Right ventricle myocardium inferior (tissue), 1 donor: Measurements from ENCODE around the gene SLC25A26. TPM values are rescaled to one million over a fixed set of nuclear protein-coding genes. Genes with fewer than 3 reads are reported as not detected.
"Not testable (repeated sequence)": the region's sequence is repeated elsewhere in the genome, so short reads cannot be mapped to it uniquely, and the experiment has no call there.

ENCODE experiments used
- ATAC-seq: fragments of 200-7000 bp; cut with Tn5 transposase; one replicate; pipeline ENCODE4 v1.9.1; 2020; ENCODE audit warnings: mild to moderate bottlenecking, moderate library complexity
- DNase-seq: peaks from one replicate; pipeline ENCODE4 v3.0.0; 2021; ENCODE audit errors: missing footprints
- intact Hi-C: fragments of 100-400 bp; cut with DNase I; formaldehyde crosslinking; loops from one replicate; pipeline ENCODE4 v1.11.0; 2022
- total RNA-seq: library from RNA; stranded (reverse); fragmentation: NEBNext Ultra II Directional; extraction: Animal tissue kit (Norgen Biotek cat#: 25700); gene quantifications from one replicate; pipeline ENCODE4 v1.2.1, GENCODE V29; 2021
- donor health status: DM: no; HTN: yes; CAD: no; lungs with severe emphysema.

Gene SLC25A26
- total RNA-seq, 1 donor from 2014 or later: 45.9 TPM

DNA sequence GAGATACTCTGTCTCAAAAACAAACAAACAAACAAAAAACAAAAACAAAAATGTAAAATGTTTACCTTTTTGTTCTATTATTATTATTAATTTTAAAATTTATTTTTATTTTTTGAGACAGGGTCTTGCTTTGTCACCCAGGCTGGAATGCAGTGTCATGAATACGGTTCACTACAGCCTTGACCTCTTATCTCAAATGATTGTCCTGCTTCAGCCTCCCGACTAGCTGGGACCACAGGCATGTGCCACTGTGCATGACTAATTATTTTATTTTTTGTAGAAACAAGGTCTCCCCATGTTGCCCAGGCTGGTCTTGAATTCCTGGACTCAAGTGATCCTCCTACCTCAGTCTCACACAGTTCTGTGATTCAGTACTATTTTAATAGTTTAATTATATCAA lies 5.7 kb upstream of the SLC25A26 start:
- DNase-seq (no peak), ATAC-seq (no peak)
- intact Hi-C loops: no loop called here

- DNase-seq (no peak), ATAC-seq (no peak)
- intact Hi-C loops: no loop called here
These were observed 735 bp upstream of the SLC25A26 start for GRCh38 chr3:66220066-66220465.

GRCh38 chr3:66224220-66224619 lies 3.4 kb downstream of the SLC25A26 start:
- intact Hi-C loops: no loop called here
- ATAC-seq (no peak), DNase-seq (no peak)

DNA sequence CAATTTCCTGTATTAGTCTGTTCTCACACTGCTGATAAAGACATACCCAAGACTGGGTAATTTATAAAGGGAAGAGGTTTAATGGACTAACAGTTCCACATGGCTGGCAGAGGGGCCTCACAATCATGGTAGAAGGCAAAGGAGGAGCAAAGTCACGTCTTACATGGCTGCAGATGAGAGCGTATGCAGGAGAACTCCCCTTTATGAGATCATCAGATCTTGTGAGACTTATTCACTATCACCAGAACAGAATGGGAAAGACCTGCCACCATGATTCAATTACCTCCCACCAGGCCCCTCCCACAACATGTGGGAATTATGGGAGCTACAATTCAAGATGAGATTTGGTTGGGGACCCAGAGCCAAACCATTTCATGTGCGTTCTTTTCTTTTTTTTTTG lies 5.3 kb downstream of the SLC25A26 start:
- ATAC-seq, DNase-seq, intact Hi-C loops: not testable (repeated sequence)

GRCh38 chr3:66227051-66227450 lies 6.2 kb downstream of the SLC25A26 start:
- no peak for DNase-seq
- intact Hi-C loops: no loop called here
- no peak for ATAC-seq

- ATAC-seq (no peak), DNase-seq (no peak)
- intact Hi-C loops: no loop called here
These were observed 7.1 kb downstream of the SLC25A26 start for GRCh38 chr3:66227915-66228314.

DNA sequence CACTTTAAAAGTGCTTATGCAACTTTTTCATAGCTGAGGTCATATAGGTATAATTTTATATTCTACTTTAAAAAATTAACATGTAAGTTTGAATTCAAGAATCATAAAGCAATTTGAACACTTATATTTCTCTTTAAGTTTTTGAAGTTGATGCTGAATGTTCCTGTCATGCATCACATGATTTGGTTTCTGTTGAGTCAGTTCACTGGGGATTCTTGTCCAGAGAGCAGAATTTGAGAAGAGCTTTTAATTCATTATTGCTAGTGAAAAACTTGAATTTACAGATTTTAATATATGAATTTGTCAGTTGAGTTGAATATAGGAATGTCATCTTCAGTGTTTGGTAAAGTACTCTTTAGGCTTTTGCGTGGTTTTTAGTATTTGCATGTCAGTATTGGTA lies 7.9 kb downstream of the SLC25A26 start:
- no peak for DNase-seq
- intact Hi-C loops: no loop called here
- ATAC-seq: no peak

- intact Hi-C loops: no loop called here
- no peak for DNase-seq
- no peak for ATAC-seq
These were observed 9.1 kb downstream of the SLC25A26 start for GRCh38 chr3:66229931-66230330.

DNA sequence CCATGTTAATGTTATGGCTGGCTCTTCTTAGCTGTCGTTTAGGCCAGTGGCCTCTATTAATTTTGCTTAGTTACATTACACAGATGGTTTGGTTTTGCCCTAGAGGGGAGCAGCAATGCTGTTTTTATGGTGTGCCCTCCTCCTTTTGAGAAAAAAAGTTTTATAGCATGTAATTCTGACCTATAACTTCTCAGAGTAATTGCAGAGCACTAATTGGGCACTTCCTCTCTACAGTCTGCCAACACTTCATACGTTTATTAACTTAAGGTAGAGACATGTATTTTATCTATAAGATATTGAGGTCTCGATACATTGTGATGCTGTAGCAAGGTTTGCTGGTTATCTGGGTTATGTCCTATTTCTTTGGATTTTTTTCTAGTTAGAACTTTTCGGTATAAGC lies 12.2 kb downstream of the SLC25A26 start:
- no peak for ATAC-seq
- intact Hi-C loops: no loop called here
- DNase-seq: no peak

GRCh38 chr3:66236281-66236680 lies 15.5 kb downstream of the SLC25A26 start:
- no peak for DNase-seq
- no peak for ATAC-seq
- intact Hi-C loops: no loop called here

GRCh38 chr3:66237552-66237951 lies 16.8 kb downstream of the SLC25A26 start:
- ATAC-seq: no peak
- DNase-seq: no peak
- intact Hi-C loops: no loop called here

GRCh38 chr3:66239513-66240123 lies 18.8 kb downstream of the SLC25A26 start:
- ATAC-seq (no peak), DNase-seq (no peak)

GRCh38 chr3:66241466-66241865 lies 20.7 kb downstream of the SLC25A26 start:
- intact Hi-C loops: no loop called here
- DNase-seq (no peak), ATAC-seq (no peak)

More at GRCh38 chr3:66239513-66240123, 18.8 kb downstream of the SLC25A26 start:
- intact Hi-C loops: no loop called here

GRCh38 chr3:66242788-66243464 lies 22.1 kb downstream of the SLC25A26 start:
- DNase-seq (no peak), ATAC-seq (no peak)
- intact Hi-C loops: no loop called here

GRCh38 chr3:66248641-66249040 lies 27.8 kb downstream of the SLC25A26 start:
- no peak for ATAC-seq
- intact Hi-C loops: no loop called here

DNA sequence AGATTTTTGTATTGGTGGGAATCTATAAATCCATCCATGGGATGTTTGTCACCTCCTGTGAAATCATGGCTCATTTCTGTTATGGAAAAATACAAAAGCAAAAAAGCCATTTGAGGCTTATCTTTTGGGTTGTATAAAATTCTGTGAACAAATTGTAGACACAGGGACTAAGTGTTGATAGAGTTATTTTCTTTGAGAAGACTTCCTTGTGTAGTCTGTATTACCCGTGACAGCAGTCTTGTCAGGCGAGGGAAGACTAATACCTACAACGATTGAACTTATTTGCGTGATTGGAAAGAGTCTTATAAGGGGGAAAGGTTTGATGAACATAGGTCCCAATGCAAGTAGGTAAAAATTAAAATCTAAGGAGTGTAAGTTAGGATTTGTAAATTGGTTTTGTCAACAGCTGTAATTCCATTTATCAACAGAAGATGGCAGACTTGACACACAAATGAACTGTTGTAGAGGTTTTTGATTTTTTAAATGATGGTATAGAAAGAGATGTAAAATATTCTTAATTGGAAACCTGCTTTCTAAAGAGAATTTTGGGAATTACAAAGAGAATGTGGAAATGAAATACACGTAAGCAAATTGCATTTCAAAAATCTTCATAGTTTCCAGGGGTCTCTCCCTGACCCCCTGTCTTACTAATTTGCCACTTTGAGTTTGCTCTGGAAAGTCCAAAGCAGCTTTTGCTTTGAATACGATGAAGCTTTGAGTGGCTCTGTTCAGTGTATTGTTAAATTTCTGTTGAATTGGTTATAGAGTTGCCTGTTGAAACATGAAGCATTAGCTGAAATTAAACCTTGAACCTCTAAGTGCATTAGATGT lies 33.2 kb downstream of the SLC25A26 start:
- ATAC-seq: no peak
- intact Hi-C loops: loop anchor here (2.0 kb wide), 1 partner anchor 563 kb away; no protein-coding TSS in a partner anchor
- DNase-seq: no peak

More at GRCh38 chr3:66248641-66249040, 27.8 kb downstream of the SLC25A26 start:
- DNase-seq: no peak

DNA sequence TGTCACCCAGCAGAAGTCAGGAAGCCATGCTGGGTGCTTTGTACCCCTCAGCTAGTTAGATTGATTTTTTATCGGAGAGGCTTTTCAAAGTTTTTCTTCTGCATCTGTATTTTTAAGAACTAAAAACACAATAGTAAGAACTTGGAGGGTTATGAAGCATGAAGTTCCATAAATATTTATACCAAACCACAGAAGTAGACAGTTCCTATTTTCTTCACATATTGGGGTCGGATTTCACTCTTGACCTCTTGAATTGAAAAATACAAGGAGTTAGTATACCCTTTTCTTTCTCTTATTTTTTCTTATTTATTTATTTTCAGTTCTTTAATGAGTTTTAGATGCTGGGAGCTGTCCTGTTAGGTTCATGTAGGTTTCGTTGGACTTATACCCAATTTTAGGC lies 35.1 kb downstream of the SLC25A26 start:
- intact Hi-C loops: loop anchor here (2.0 kb wide), 1 partner anchor 561 kb away; no protein-coding TSS in a partner anchor
- no peak for ATAC-seq

GRCh38 chr3:66256806-66257205 lies 36.0 kb downstream of the SLC25A26 start:
- intact Hi-C loops: no loop called here
- ATAC-seq: no peak

More for the DNA sequence above, 35.1 kb downstream of the SLC25A26 start:
- no peak for DNase-seq

GRCh38 chr3:66259566-66260255 lies 38.9 kb downstream of the SLC25A26 start:
- peak; percentile 36 for ATAC-seq
- no peak for DNase-seq
- intact Hi-C loops: loop anchor here (5.0 kb wide), 1 partner anchor 113 kb away; no protein-coding TSS in a partner anchor

More at GRCh38 chr3:66256806-66257205, 36.0 kb downstream of the SLC25A26 start:
- DNase-seq: no peak
